Sciatic nerve (tissue), 2 donors: ENCODE data around the gene NTN4. TPM values are rescaled to one million over a fixed set of nuclear protein-coding genes. Genes with fewer than 3 reads are reported as not detected.

ENCODE experiments used
- ATAC-seq: fragments of 200-7000 bp; cut with Tn5 transposase; one replicate; pipeline ENCODE4 v1.9.1; 2020; ENCODE audit warnings: mild to moderate bottlenecking, moderate library complexity
- DNase-seq: peaks from one replicate; pipeline ENCODE4 v3.0.0-alpha.2; 2020; ENCODE audit warnings: low spot score
- intact Hi-C: fragments of 100-400 bp; cut with DNase I; formaldehyde crosslinking; loops from one replicate; pipeline ENCODE4 v1.14.2; 2022
- total RNA-seq: library from RNA; stranded (reverse); fragmentation: NEBNext Ultra II Directional; extraction: Animal tissue kit (Norgen Biotek cat#: 25700); gene quantifications from one replicate; pipeline ENCODE4 v1.2.1, GENCODE V29; 2021
- donor health status: DM: no; HTN: no; CAD: no.
- donor health status: DM: no; HTN: no; CAD: no.

The NTN4 gene
- total RNA-seq, 1 donor from 2014 or later, result 40.3 TPM

GRCh38 chr12:95723693-95724384 is 66.7 kb downstream of the NTN4 start:
- no peak for DNase-seq
- intact Hi-C loops, result loop anchor here (5.0 kb wide), 1 partner anchor 1838 kb away; no protein-coding TSS in a partner anchor

GRCh38 chr12:95721320-95721719 is 69.2 kb downstream of the NTN4 start:
- DNase-seq, result no peak
- no peak for ATAC-seq
- intact Hi-C loops, result loop anchor here (5.0 kb wide), 1 partner anchor 1841 kb away; no protein-coding TSS in a partner anchor

More at GRCh38 chr12:95723693-95724384, 66.7 kb downstream of the NTN4 start:
- ATAC-seq, result no peak

- ATAC-seq, result no peak
- intact Hi-C loops, result loop anchor here (5.0 kb wide), 1 partner anchor 1842 kb away; no protein-coding TSS in a partner anchor
- DNase-seq, result no peak
Observed at GRCh38 chr12:95720146-95720545, 70.4 kb downstream of the NTN4 start.

DNA sequence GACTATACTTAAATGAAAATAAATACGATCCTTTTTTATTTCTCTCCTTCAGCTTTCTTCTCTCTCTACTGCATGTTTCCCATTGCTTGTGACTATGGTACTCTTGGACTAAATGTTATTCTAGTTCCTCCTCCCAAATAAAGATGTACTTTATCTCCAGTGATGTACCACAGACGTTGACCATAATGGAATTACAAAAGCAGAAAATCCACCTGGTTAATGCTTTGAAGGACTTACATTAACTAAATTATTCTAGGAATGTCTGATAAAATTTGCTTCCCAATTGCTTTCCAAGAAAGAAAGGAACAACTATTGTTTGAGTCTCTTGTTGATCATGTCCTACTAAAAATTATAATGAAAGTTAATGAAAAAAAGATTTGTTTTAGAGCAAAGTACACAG is 71.8 kb downstream of the NTN4 start:
- intact Hi-C loops, result no loop called here
- ATAC-seq, result no peak
- DNase-seq, result no peak

DNA sequence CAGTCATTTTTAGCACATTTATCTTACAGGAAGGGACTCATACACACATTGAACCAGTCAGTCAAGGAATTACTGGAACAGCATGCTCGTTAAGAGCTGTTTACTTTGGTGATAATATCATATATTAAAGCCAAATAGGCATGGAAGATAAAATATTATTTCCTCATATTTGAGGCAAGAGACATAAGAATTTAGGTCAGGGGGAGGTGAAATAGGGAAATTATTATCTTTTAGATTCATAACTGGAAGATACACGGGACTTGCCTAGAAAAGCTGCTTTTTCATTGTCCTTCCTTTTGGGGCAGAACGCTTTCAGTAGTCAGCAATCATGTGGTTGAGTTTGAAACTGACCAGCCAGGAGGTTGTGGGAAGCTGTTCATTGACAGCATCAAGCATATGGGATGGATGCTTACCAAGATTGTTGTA is 72.5 kb downstream of the NTN4 start:
- no peak for DNase-seq
- intact Hi-C loops, result no loop called here
- no peak for ATAC-seq

GRCh38 chr12:95717316-95717928 is 73.1 kb downstream of the NTN4 start:
- intact Hi-C loops, result no loop called here
- ATAC-seq (no peak), DNase-seq (no peak)

GRCh38 chr12:95715177-95715576 is 75.4 kb downstream of the NTN4 start:
- DNase-seq (no peak), ATAC-seq (no peak)
- intact Hi-C loops, result no loop called here

DNA sequence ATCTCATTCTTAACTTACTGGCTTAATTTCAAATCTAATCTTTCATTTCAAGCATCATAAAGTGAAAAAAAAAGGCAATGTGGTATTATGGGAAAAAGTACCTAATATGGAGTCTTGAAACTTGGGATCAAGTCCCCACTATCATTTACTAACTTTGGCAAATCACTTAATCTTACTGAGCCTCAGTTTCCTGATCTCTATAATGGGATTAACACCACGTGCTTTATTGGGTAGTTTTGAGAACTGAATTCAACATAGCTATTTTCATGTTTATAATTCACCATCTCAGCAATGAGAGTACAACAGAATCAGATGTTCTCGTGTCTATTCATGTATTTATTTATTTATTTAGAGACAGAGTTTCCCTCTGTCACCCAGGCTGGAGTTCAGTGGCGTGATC is 78.3 kb downstream of the NTN4 start:
- DNase-seq (no peak), ATAC-seq (no peak)
- intact Hi-C loops, result no loop called here

DNA sequence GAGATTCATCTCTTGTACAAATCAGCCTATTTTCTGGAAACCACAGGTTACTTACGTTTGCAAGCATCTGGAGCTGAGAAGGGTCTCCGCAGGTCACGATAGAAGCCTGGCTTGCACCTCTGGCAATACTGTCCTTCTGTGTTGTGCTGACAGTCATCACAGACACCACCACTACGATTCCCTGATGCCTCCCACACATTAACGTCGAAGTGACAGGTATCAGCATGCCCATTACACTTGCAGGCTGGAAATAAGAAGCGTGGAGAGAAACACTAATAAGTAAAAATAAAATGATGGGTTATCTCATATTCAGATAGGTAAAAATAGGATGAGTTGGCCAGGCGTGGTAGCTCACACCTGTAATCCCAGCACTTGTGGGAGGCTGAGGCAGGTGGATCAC is 80.2 kb downstream of the NTN4 start:
- intact Hi-C loops, result no loop called here
- no peak for ATAC-seq
- no peak for DNase-seq

GRCh38 chr12:95709152-95709551 is 81.4 kb downstream of the NTN4 start:
- DNase-seq (no peak), ATAC-seq (no peak)
- intact Hi-C loops, result no loop called here

DNA sequence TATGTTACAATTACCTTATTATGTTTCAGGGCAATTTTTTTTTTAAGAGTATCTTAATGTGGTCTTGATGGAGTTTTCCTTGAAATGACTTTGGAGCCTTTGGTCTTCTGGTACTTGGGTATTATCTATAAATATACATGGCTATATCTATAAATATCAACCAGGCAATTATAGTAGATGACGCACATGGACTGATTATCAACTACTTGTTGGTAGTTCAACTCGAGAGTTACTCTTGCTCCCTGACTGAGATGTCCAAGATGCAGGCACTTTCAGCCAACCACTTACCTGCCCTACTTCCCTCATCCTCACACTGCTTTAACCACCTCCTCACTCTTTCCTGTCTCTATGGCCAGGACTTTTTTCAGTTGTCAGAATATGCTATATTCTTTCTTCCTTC is 85.4 kb downstream of the NTN4 start:
- intact Hi-C loops, result no loop called here
- DNase-seq (no peak), ATAC-seq (no peak)

DNA sequence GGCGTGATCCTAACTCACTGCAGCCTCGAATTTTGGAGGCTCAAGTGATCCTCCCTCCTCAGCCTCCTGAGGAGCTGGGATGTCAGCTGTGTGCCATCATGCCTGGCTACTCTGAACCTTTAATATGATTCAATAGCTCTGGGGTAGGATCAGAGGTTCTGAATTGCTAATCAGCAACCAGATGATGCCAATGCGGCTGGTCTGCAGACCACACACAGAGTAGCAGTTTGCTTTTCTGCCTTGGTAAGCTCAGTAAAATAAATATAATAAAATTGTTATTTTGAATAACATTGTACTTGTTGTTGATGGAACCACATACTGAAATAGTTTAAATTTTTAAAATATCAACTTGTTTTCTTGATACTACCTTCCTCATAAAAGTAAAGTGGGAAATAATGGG is 86.6 kb downstream of the NTN4 start:
- ATAC-seq (no peak), DNase-seq (no peak)
- intact Hi-C loops, result no loop called here

GRCh38 chr12:95701722-95702418 is 88.7 kb downstream of the NTN4 start:
- intact Hi-C loops, result no loop called here
- ATAC-seq, result peak; percentile 53

DNA sequence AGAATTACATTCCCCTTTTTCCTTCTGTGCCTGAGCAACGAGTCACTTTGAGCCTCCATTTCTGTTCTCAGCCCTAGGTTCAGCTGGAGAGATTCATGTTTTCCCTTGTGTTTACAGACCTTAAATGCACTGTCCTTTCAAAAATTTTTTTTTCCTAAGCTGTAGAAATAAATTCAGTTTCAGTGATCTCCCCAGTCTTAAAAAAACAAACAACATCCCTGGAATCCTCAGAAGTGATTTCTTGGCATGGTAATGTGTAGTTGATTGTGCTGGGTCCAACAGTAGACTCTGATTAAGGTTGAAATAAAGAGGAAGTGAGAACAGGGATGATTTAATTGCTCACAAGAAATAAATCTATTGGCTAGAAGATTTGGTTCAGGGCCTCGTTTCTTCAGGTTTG is 89.3 kb downstream of the NTN4 start:
- DNase-seq, result no peak
- ATAC-seq, result peak; percentile 87
- intact Hi-C loops, result no loop called here

More at GRCh38 chr12:95701722-95702418, 88.7 kb downstream of the NTN4 start:
- no peak for DNase-seq

DNA sequence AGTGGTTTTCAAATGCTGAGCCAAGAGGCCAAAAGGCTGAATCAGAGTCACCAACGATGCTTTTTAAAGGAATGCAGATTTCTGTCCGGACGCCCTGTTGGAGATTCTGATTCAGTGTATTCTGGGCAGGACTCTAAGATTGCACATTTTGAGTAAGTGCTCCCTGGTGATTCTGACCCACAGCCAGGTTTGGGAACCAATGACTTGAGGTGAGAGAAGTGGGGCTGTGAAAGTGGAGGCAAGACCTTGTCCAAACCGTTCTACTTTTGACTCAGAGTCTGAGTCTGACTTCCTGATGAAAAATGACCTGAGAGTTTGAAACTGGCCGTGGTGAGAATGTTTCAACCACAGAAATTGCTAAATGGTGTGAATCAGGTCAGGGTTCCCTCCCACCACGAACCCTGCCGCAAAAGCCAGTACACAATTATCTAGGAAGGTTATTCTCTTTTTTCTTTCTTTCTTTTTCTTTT is 90.2 kb downstream of the NTN4 start:
- ATAC-seq, result peak; percentile 38
- intact Hi-C loops, result no loop called here
- no peak for DNase-seq

DNA sequence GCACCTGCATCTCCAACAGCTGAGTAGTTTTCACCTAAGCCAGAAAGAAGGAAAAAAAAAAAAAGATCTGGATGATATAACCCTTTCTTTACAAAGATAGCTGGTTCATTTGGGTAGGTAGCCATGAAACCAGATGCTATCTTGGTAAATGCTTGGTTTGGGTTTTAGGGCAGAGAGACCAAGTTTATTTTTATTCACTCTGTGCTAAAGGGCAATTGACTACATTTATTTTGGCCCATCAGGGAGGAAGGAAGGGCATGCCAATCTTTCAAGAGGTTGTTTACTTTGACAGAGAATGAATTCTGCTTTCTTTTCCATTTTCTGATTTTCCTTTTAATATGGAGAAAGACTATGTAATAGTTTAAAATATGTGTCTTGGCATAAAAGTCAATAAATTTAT is 91.0 kb downstream of the NTN4 start:
- DNase-seq, result no peak
- intact Hi-C loops, result no loop called here
- no peak for ATAC-seq

DNA sequence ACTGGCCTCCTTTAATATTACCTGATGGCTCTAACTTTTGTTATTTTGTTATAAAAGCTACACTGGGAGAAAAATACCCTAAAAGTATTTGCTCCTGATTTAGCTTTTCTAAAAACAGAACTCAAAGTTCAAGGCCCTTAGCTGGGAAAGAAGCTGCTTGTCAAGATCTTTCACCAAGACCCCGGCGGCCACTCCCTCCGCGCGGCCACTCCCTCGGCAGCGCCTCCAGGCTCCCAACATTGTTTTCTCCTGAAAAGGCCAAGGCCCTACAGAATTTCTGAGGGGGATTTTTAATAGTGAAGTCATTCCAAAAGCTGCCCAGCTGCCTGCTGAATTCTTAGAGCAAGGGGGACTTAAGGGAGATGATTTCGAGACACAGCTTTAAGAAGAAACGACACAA is 96.4 kb downstream of the NTN4 start:
- DNase-seq (no peak), ATAC-seq (peak; percentile 71)
- intact Hi-C loops, result no loop called here

DNA sequence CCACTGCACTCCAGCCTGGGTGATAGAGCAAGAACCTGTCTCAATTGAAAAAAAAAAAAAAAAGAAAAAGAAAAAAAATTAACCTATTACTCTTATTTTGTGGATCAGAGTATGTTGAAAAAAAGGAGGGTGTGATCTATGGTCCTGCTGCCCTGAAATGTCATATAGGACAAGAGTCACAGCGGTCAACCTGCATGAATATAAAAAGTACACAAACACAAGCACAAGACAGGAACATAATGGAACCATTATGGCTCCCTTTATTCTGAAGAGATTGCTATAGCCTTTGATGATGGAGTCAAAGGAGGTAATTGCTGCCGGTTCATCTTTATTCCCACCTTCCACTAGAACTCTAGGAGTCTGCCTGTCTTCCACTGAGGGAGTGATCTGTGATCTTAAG is 96.9 kb downstream of the NTN4 start:
- intact Hi-C loops, result no loop called here
- DNase-seq (no peak), ATAC-seq (no peak)

DNA sequence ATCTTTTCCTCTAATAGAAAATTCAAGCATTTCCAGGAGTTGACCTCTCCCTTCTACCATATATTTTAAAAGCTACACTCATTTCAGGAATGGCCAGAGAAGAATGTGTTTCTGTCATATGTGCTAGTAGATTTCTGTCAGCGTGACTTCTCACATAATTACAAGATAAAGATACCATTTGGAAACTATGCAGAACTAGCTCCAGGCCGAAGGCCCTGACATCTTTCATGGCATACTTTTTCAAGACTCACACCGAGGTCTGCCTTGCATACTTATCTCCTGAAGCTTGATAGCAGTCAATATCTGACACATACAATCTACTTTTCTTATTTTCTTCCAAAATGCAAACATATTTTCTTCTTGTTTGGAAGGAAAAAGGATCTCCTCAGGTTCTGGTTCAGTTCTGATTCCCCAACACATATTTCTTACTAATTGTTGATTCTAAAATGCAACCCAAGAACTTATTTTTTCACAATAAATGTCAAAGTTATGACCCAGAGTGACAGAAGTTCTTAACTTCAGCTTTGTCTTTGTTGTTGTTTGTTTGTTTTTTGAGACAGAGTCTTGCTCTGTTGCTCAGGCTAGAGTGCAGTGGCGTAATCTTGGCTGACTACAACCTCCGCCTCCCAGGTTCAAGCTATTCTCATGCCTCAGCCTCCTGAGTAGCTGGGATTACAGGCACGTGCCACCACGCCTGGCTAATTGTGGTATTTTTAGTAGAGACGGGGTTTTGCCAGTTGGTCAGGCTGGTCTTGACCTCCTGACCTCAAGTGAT is 99.5 kb downstream of the NTN4 start:
- intact Hi-C loops, result no loop called here
- no peak for DNase-seq
- no peak for ATAC-seq
